H1 (cell line): ENCODE results near the gene KRTAP5-6.

Experiments
- GTF2F1 ChIP-seq: IDR thresholded peaks from 2 replicates; pipeline ENCODE4 v1.6.1; 2012; ENCODE audit warnings: low read depth, low read length, improper control_type of control experiment, borderline replicate concordance
- NANOG ChIP-seq: IDR thresholded peaks from 2 replicates; pipeline ENCODE4 v1.6.1; 2011; ENCODE audit warnings: low read length, low read depth, mild to moderate bottlenecking, inconsistent platforms; ENCODE audit not compliant: insufficient read depth, poor library complexity, severe bottlenecking
- POLR2A ChIP-seq, 2 experiments: IDR thresholded peaks; 1 replicate in 1 of 2; 2 replicates in 1 of 2; pipeline ENCODE4 v1.6.1; 2011; ENCODE audit warnings: low read depth in 2 of 2, low read length in 2 of 2, mild to moderate bottlenecking in 2 of 2; ENCODE audit errors: control extremely low read depth in 1 of 2
- RAD21 ChIP-seq, 2 experiments: IDR thresholded peaks in 1 of 2; conservative IDR thresholded peaks in 1 of 2; 2 replicates each; pipeline ENCODE4 v1.6.1; 2011; ENCODE audit warnings: low read depth in 2 of 2, low read length in 2 of 2, improper control_type of control experiment in 1 of 2, inconsistent platforms in 1 of 2, mild to moderate bottlenecking in 1 of 2, moderate library complexity in 1 of 2
- TF ChIP-seq, protein P1 (sequence below), 3 experiments: IDR thresholded peaks; 1 replicate in 2 of 3; 2 replicates in 1 of 3; pipeline versions ENCODE4 v1.5.1 to v1.6.1; 2011; ENCODE audit warnings: low read length in 3 of 3, mild to moderate bottlenecking in 3 of 3, inconsistent platforms in 2 of 3, low read depth in 1 of 3, moderate library complexity in 1 of 3; ENCODE audit not compliant: insufficient read depth in 1 of 3; ENCODE audit errors: control extremely low read depth in 1 of 3

DNA sequence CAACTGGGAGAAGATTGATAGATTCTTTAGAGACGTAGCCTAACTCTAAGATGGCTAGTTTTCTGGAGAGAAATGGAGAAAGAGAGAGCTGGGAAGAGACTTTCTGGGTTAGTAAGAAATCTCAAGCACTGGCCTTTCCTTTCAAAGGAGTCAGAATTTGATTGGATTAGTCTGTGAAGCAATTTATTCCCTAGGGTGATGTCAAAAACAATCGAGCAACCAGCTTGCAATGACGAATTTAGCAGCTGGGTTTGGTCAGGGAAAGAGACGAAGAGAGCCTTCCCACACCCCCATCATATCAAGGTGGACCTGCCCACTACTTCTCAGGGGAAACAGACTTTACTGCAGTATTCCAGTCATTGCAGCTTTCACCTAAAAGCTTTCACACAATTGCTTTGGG lies 10.8 kb downstream of the KRTAP5-6 start:
- TF ChIP-seq POLR2A (IDR thresholded peaks at IDR 0.05; ENCODE audit: control extremely low read depth in 1 of 2, low read depth in 2 of 2, low read length in 2 of 2) (no peak), NANOG (no peak), GTF2F1 (no peak), RAD21 (IDR thresholded peaks at IDR 0.05 in 1 of 2, conservative IDR thresholded peaks at IDR 0.05 in 1 of 2; ENCODE audit: low read depth in 2 of 2, low read length in 2 of 2) (no peak)
- TF ChIP-seq, protein P1, sequence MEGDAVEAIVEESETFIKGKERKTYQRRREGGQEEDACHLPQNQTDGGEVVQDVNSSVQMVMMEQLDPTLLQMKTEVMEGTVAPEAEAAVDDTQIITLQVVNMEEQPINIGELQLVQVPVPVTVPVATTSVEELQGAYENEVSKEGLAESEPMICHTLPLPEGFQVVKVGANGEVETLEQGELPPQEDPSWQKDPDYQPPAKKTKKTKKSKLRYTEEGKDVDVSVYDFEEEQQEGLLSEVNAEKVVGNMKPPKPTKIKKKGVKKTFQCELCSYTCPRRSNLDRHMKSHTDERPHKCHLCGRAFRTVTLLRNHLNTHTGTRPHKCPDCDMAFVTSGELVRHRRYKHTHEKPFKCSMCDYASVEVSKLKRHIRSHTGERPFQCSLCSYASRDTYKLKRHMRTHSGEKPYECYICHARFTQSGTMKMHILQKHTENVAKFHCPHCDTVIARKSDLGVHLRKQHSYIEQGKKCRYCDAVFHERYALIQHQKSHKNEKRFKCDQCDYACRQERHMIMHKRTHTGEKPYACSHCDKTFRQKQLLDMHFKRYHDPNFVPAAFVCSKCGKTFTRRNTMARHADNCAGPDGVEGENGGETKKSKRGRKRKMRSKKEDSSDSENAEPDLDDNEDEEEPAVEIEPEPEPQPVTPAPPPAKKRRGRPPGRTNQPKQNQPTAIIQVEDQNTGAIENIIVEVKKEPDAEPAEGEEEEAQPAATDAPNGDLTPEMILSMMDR (IDR thresholded peaks at IDR 0.05; ENCODE audit: control extremely low read depth in 1 of 3, insufficient read depth in 1 of 3, low read depth in 1 of 3, low read length in 3 of 3), result no peak
